ENCODE measurements around the gene CCDC3.

CCDC3 gene

DNA sequence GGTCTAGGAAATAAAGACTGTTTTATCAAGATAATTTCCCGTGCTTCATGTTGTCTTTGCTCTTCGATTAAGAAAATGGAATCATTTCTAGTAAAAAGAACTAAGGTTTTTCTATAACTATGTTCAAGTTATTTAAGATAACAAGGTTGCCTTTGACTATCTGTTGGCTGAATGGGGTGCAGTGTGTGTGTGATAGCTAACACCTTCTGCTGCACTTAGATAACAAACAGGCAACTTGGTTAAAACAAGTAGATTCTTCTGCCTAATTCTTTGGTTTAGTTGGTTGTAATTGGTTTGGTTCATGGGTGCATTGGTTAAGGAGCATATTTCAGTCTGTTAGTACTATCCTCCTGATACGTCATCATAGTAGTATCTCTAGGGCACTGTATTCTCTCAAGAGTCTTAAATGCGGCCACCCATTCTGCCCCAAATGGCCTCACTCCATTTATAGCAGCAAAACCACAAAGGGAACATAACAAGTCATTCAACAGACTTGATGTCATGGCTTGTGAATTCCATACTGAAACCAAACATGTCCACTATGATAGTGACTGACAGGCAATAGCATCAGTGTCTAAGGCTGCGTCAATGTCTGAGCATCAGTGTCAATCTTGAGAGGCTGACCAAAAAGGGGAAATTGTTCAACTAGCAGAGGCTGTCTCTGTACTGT is 55.7 kb downstream of the CCDC3 start:
- Histone ChIP-seq H3K9me3 (ENCODE audit: insufficient read depth, low read depth, low read length) (no peaks in the 10 kb centered on the region; the same call in 1 of the 2 replicates), H3K9ac (ENCODE audit: low read depth, low read length) (no peak overlapping the region)
- WGBS: 95% methylated on average over 5 of the region's 5 CpGs

DNA sequence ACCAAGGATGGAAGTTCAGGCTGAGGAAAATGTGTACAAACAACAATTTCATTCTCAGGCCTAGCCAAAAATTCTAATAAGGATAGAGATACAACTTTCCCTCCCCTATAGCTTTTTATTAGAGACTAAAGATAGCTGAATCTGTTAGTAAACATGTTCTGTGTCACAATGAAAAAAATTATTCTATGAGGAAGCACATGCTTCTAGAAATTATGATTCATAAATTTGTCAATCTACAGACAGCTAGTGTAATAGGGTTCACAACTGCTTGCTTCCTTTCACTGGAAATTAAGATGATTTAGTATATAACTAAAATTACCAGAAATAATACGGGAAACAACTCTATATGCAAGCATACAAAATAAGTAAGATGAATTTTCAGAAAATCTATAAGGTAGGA is 56.6 kb downstream of the CCDC3 start:
- no peak overlapping the region for H3K9ac ChIP-seq (ENCODE audit: low read depth, low read length)
- H3K4me1 ChIP-seq (ENCODE audit: insufficient read depth, low read length): 0 out of 2 replicates have a peak, but pooled peaks cover 5% of the 10 kb centered on the region
- H3K4me3 ChIP-seq (ENCODE audit: low read length): no peak overlapping the region
- no peaks in the 10 kb centered on the region for H3K36me3 ChIP-seq (ENCODE audit: insufficient read depth, low read length)
- no peak overlapping the region for H3K27ac ChIP-seq (ENCODE audit: low read depth, low read length)
- no CpG with 5 or more reads among the region's 1 CpG for WGBS
- H3K27me3 ChIP-seq (ENCODE audit: insufficient read depth, low read length): no peaks in the 10 kb centered on the region
- no peaks in the 10 kb centered on the region; the same call in 1 of the 2 replicates for H3K9me3 ChIP-seq (ENCODE audit: insufficient read depth, low read depth, low read length)

More for the DNA sequence above, 55.7 kb downstream of the CCDC3 start:
- Histone ChIP-seq H3K4me1 (ENCODE audit: insufficient read depth, low read length) (0 out of 2 replicates have a peak, but pooled peaks cover 5% of the 10 kb centered on the region), H3K27me3 (ENCODE audit: insufficient read depth, low read length) (no peaks in the 10 kb centered on the region), H3K27ac (ENCODE audit: low read depth, low read length) (no peak overlapping the region), H3K4me3 (ENCODE audit: low read length) (no peak overlapping the region), H3K36me3 (ENCODE audit: insufficient read depth, low read length) (no peaks in the 10 kb centered on the region)

DNA sequence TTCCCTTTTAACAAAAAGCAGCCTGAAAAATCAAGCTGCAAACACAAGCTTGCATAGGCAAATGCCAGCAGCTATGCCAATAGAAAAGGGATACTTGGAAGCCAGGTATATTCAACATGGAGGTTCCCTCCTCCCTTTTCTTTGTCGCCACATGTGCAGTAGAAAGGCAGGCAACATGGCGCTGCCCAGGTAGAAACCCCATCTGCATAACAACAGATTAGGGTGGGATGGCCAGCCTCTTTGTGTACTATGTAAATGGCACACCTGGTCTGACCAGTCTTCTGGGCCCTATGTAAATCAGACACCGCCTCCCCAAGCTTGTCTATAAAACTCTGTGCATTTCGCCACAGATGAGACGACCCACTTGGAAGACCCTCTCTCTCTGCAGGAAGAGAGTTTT is 58.1 kb downstream of the CCDC3 start:
- H3K27ac ChIP-seq (ENCODE audit: low read depth, low read length): no peak overlapping the region
- H3K9ac ChIP-seq (ENCODE audit: low read depth, low read length): no peak overlapping the region
- H3K4me3 ChIP-seq (ENCODE audit: low read length): no peak overlapping the region
- H3K4me1 ChIP-seq (ENCODE audit: insufficient read depth, low read length): 0 out of 2 replicates have a peak, but pooled peaks cover 5% of the 10 kb centered on the region
- no peaks in the 10 kb centered on the region for H3K36me3 ChIP-seq (ENCODE audit: insufficient read depth, low read length)
- no peaks in the 10 kb centered on the region; the same call in 1 of the 2 replicates for H3K9me3 ChIP-seq (ENCODE audit: insufficient read depth, low read depth, low read length)
- no peaks in the 10 kb centered on the region for H3K27me3 ChIP-seq (ENCODE audit: insufficient read depth, low read length)
- WGBS: 97% methylated on average over 5 of the region's 5 CpGs

DNA sequence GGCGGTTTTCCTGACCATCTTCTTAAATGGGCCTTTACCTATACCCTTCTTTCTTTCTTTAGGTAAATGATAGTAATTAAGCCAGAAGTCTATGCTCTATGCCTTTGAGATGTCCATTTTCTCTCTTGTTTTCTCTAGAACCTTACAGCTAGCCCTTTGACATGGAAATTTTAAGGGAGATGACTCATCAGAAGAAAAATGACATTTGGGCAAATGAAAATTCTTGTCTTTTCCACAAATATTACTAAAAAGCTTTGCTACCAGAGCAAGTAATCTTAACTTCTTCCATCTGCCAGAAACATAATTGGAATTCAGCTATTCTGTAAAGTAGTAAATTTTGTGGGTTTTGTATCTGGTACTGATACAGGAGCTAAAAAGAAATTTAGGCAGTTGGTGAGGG is 59.5 kb downstream of the CCDC3 start:
- 0 out of 2 replicates have a peak, but pooled peaks cover 5% of the 10 kb centered on the region for H3K4me1 ChIP-seq (ENCODE audit: insufficient read depth, low read length)
- H3K4me3 ChIP-seq (ENCODE audit: low read length): no peak overlapping the region
- H3K9me3 ChIP-seq (ENCODE audit: insufficient read depth, low read depth, low read length): no peaks in the 10 kb centered on the region; the same call in 1 of the 2 replicates
- no peaks in the 10 kb centered on the region for H3K27me3 ChIP-seq (ENCODE audit: insufficient read depth, low read length)
- H3K36me3 ChIP-seq (ENCODE audit: insufficient read depth, low read length): no peaks in the 10 kb centered on the region
- no peak overlapping the region for H3K27ac ChIP-seq (ENCODE audit: low read depth, low read length)
- no peak overlapping the region for H3K9ac ChIP-seq (ENCODE audit: low read depth, low read length)
- no CpG with 5 or more reads among the region's 1 CpG for WGBS

DNA sequence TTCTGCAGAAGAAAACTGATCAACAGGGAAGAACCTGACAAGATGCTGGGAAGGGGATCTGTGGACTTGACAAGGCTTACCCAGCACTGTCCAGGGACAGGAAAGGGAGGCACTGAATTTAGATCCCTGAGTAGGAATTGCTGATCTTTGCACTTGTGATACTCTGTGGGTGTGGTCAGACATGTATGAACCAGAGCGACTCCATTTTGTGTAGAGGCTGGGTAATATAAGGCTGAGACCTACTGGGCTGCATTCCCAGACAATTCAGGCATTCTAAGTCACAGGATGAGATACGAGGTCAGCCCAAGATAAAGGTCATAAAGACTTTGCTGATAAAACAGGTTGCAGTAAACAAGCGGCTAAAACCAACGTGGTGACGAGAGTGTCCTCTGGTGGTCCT is 60.7 kb downstream of the CCDC3 start:
- H3K4me3 ChIP-seq (ENCODE audit: low read length): no peak overlapping the region
- H3K27me3 ChIP-seq (ENCODE audit: insufficient read depth, low read length): no peaks in the 10 kb centered on the region
- no peaks in the 10 kb centered on the region; the same call in 1 of the 2 replicates for H3K9me3 ChIP-seq (ENCODE audit: insufficient read depth, low read depth, low read length)
- 90% methylated on average over 5 of the region's 5 CpGs for WGBS
- H3K27ac ChIP-seq (ENCODE audit: low read depth, low read length): no peak overlapping the region
- H3K9ac ChIP-seq (ENCODE audit: low read depth, low read length): no peak overlapping the region
- 0 out of 2 replicates have a peak, but pooled peaks cover 5% of the 10 kb centered on the region for H3K4me1 ChIP-seq (ENCODE audit: insufficient read depth, low read length)
- no peaks in the 10 kb centered on the region for H3K36me3 ChIP-seq (ENCODE audit: insufficient read depth, low read length)

DNA sequence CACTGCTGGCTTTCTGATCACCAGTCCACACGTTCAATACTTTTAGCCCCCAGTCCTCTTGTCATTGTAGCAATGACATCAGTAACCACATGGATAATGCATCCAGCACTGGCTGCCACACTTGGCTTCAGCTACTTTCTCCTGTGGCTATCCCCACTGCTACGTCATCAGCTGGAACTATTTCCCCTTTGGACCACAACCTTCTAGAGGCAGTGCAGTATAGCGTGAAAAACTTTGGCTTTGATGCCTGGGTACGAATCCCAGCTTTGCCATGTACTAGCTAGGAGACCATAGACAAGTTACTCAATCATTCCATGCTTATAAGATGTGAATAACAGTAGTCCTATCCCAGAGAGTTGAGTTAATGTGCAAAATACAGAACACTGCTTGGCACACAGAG is 63.2 kb downstream of the CCDC3 start:
- WGBS: 72% methylated on average over 4 of the region's 4 CpGs
- H3K9ac ChIP-seq (ENCODE audit: low read depth, low read length): no peak overlapping the region
- no peaks in the 10 kb centered on the region for H3K9me3 ChIP-seq (ENCODE audit: insufficient read depth, low read depth, low read length)
- H3K27me3 ChIP-seq (ENCODE audit: insufficient read depth, low read length): no peaks in the 10 kb centered on the region
- no peak overlapping the region for H3K27ac ChIP-seq (ENCODE audit: low read depth, low read length)
- no peaks in the 10 kb centered on the region for H3K36me3 ChIP-seq (ENCODE audit: insufficient read depth, low read length)
- 0 out of 2 replicates have a peak, but pooled peaks cover 5% of the 10 kb centered on the region for H3K4me1 ChIP-seq (ENCODE audit: insufficient read depth, low read length)
- no peak overlapping the region for H3K4me3 ChIP-seq (ENCODE audit: low read length)

DNA sequence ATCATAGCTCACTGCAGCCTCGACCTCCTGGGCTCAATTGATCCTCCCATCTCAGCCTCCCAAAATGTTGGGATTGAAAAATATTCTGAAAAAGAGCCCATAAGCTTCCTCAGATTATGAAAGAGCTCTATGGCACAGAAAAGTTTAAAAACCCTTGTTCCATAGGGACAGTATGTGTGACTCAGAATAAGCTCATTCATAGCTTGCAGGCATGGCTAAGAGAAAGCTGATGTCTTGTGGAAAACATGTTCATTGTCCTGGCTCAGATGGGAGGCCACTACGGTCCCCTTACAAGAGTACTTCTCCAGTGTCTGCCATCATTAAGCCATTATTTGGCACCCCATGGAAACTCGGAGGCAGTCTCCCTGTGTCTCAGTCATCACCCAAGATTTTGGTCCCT is 64.0 kb downstream of the CCDC3 start:
- Histone ChIP-seq H3K27me3 (ENCODE audit: insufficient read depth, low read length) (no peaks in the 10 kb centered on the region), H3K4me1 (ENCODE audit: insufficient read depth, low read length) (0 out of 2 replicates have a peak, but pooled peaks cover 5% of the 10 kb centered on the region), H3K9me3 (ENCODE audit: insufficient read depth, low read depth, low read length) (no peaks in the 10 kb centered on the region), H3K4me3 (ENCODE audit: low read length) (no peak overlapping the region), H3K36me3 (ENCODE audit: insufficient read depth, low read length) (no peaks in the 10 kb centered on the region), H3K27ac (ENCODE audit: low read depth, low read length) (no peak overlapping the region), H3K9ac (ENCODE audit: low read depth, low read length) (no peak overlapping the region)
- WGBS: 90% methylated on average over 3 of the region's 3 CpGs

DNA sequence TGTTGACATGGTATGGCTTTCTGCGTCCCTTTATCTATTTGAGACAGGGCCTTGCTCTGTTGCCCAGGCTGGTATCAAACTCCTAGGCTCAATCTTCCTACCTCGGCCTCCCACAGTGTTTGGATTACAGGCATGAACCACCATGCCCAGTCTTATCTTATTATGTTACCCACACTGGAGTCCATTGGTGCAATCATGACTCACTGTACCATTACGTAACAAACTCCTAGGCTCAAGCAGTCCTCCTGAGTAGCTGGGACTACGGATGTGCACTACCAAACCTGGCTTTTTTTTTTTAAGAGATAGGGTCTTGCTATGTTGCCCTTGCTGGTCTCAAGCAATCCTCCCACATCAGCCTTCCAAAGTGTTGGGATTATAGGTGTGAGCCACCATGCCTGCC is 66.7 kb downstream of the CCDC3 start:
- Histone ChIP-seq H3K36me3 (ENCODE audit: insufficient read depth, low read length) (no peaks in the 10 kb centered on the region), H3K27me3 (ENCODE audit: insufficient read depth, low read length) (no peaks in the 10 kb centered on the region), H3K9me3 (ENCODE audit: insufficient read depth, low read depth, low read length) (no peaks in the 10 kb centered on the region), H3K9ac (ENCODE audit: low read depth, low read length) (no peak overlapping the region), H3K27ac (ENCODE audit: low read depth, low read length) (no peak overlapping the region), H3K4me1 (ENCODE audit: insufficient read depth, low read length) (no peaks in the 10 kb centered on the region), H3K4me3 (ENCODE audit: low read length) (no peak overlapping the region)
- WGBS: 94% methylated on average over 4 of the region's 4 CpGs

DNA sequence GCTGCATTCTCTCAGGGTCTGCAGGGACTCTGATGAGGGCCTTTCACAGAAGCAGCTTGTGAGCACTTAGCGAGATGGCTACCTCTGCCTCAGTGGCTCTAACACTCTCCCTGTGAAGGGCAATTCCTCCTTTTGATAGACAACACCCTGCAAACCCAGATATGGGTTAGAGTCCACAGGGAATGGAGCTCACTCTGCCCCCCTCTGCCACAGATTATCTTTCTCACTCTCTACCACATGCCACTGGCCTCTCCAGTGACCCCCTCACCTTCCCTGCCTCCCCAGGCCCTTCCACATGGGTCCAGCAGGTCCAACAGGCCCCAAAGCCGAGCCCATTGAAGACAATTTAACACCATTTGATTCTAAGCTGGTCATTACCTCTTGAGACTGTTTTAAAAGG is 72.1 kb downstream of the CCDC3 start:
- Histone ChIP-seq H3K27me3 (ENCODE audit: insufficient read depth, low read length) (no peaks in the 10 kb centered on the region), H3K27ac (ENCODE audit: low read depth, low read length) (no peak overlapping the region), H3K4me1 (ENCODE audit: insufficient read depth, low read length) (no peaks in the 10 kb centered on the region), H3K9me3 (ENCODE audit: insufficient read depth, low read depth, low read length) (no peaks in the 10 kb centered on the region), H3K36me3 (ENCODE audit: insufficient read depth, low read length) (no peaks in the 10 kb centered on the region), H3K4me3 (ENCODE audit: low read length) (no peak overlapping the region), H3K9ac (ENCODE audit: low read depth, low read length) (no peak overlapping the region)
- 80% methylated on average over 2 of the region's 2 CpGs for WGBS

DNA sequence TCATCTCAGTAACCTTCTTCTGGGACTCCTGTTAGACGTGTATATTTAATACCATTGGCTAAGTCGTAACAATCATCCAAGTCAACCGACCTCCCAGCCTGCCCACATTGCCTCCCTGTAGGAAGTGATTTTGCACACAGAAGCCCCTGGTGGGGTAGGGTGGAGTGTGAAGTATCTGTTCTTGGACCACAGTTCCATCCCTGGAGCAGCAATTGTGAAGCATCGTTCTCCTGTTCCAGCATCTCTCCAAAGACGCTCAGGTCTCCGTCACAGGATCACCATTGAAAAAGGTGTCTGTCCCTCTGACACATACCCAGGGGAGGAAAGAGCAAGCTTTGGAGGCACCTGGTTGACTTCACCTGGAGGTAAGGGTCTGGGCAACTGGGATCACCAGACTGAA is 72.9 kb downstream of the CCDC3 start:
- H3K4me1 ChIP-seq (ENCODE audit: insufficient read depth, low read length): no peaks in the 10 kb centered on the region

DNA sequence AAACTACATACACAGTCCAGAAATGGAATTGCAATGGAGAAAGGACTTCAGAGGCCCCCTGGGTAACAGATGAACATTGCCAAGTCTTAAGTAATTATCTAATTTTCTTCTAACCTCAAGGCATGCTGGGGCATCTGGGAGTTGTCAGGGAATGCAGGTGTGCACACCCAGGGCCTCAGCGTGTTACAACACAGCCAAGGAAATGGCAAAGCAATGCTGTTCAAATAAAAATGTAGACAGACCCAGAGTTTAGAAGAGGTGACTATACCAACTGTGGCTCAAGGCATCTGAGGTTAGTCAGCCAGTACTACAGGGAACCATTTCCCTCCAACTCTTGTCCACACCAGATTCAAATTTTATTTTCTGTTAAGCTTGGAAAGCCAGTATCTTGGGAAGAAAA is 73.6 kb downstream of the CCDC3 start:
- no peaks in the 10 kb centered on the region for H3K27me3 ChIP-seq (ENCODE audit: insufficient read depth, low read length)

More for the DNA sequence above, 72.9 kb downstream of the CCDC3 start:
- Histone ChIP-seq H3K9ac (ENCODE audit: low read depth, low read length) (no peak overlapping the region), H3K27ac (ENCODE audit: low read depth, low read length) (no peak overlapping the region), H3K36me3 (ENCODE audit: insufficient read depth, low read length) (no peaks in the 10 kb centered on the region), H3K4me3 (ENCODE audit: low read length) (no peak overlapping the region), H3K27me3 (ENCODE audit: insufficient read depth, low read length) (no peaks in the 10 kb centered on the region), H3K9me3 (ENCODE audit: insufficient read depth, low read depth, low read length) (no peaks in the 10 kb centered on the region)
- WGBS: 96% methylated on average over 6 of the region's 6 CpGs

More for the DNA sequence above, 73.6 kb downstream of the CCDC3 start:
- H3K27ac ChIP-seq (ENCODE audit: low read depth, low read length): no peak overlapping the region
- 92% methylated on average over 1 of the region's 1 CpG for WGBS
- H3K4me3 ChIP-seq (ENCODE audit: low read length): no peak overlapping the region
- H3K9ac ChIP-seq (ENCODE audit: low read depth, low read length): no peak overlapping the region
- no peaks in the 10 kb centered on the region for H3K4me1 ChIP-seq (ENCODE audit: insufficient read depth, low read length)
- no peaks in the 10 kb centered on the region for H3K9me3 ChIP-seq (ENCODE audit: insufficient read depth, low read depth, low read length)
- H3K36me3 ChIP-seq (ENCODE audit: insufficient read depth, low read length): no peaks in the 10 kb centered on the region
